ENCODE measurements around the gene NHLRC4. TPM values are rescaled to one million over a fixed set of nuclear protein-coding genes. Genes with fewer than 3 reads are reported as not detected.
"Not testable (repeated sequence)": the region's sequence is repeated elsewhere in the genome, so short reads cannot be mapped to it uniquely, and the experiment has no call there.

The NHLRC4 gene
- total RNA-seq, 1 donor from 2014 or later, result 0.05 TPM

DNA sequence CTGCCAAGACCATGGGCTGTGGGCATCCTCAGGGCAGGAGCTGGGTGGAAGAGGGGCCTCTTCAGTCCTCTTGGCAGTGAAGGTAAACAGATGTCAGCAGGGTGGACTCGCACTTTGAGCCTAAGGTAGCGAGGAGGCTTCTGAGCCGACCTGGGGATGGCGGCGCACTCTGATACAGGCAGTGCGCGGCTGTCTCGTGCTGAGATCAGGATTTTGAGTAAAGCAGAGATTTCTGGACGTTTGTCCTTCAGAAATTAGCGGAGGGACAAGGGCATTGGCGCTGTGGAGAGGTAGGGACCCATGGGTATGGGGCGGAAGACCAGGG, 29.9 kb downstream of the NHLRC4 start:
- DNase-seq (ENCODE audit: low read depth), result no peak

DNA sequence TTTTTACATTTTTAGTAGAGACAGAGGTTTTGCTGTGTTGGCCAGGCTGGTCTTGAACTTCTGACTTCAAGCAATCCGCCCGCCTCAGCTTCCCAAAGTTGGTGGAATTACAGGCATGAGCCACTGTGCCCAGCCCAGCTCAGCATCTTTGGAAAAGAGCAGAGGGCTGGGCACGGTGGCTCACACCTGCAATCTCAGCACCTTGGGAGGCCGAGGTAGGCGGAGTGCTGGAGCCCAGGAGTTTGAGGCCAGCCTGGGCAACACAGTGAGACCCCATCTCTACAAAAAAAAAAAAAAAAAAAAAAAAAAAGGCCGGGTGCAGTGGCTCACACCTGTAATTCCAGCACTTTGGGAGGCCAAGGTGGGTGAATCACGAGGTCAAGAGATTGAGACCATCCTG, 30.9 kb downstream of the NHLRC4 start:
- not testable (repeated sequence) for DNase-seq (ENCODE audit: low read depth)

DNA sequence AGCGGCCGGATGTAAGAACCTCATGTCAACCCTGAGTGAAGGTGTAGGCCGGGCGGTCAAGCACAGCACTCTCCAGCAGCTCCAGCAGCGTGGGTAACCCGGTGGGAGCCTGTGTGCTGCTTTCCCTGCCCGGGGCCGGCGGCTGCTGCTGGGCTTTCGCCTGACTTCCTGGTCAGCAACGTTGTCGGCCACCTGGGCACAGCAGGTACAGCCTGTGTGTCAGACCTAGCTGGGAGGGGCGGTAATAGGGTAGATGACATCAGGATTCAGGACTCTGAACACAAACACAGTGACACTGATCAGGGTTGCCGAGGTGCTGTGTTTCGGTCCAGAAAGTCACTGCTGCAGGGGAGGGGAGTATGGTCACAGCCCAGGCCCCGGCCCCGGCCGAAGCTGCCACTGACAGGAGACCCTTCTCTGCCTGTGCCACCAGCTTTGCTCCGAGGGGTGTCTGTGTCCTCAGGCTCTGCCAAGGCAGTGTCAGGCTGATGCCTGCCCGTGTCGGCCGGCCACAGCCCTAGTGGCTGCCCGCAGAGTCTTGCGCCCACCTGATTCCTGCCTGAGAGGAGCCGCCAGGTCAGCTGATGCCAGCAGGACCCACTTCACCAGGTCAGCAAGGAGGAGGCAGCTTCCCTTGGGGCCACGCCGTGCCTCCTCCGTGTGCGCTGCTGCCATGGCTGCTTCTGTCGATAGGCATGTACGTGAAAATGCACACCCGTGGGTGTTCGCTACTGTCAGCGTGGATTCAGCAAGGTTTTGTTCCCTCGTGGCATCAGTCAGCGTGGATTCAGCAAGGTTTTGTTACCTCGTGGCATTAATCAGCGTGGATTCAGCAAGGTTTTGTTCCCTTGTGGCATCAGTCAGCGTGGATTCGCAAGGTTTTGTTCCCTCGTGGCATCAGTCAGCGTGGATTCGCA, 32.3 kb downstream of the NHLRC4 start:
- no peak for DNase-seq (ENCODE audit: low read depth)

DNA sequence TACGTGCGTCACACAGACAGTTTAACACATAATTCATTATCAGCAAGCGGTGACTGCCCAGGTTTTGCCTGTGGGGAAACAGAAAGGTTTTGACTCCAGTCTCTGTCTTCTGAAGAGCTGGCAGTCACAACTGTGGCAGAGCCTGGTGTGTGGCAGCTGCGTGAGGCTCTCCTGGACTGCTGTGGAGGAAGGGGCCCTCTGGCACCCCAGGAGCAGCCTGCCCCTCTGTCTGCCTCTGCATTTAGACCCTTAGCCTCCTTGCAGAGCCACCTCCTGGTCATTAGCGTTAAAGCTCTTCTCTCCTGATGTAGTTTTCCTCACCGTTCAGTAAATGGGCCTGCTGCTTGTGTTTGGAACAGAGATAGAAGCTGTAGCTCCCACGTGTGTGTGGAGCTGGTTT, 34.0 kb downstream of the NHLRC4 start:
- DNase-seq (ENCODE audit: low read depth), result peak; percentile 32

DNA sequence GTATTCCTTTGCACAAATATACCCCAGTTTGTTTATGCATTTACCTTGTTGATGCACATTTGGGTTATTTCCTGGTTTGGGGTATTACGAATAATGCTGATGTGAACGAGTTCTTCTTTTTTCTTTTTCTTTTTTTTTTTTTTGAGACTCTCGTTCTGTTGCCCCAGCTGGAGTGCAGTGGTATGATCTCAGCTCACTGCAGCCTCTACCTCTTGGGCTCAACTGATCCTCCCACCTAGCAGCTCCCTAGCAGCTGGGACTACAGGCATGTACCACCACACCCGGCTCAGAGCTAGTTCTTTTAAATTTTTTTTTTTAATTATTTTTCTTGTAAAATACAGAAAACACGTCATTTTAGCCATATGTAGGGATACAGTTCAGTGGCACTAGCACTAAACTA, 37.1 kb downstream of the NHLRC4 start:
- DNase-seq (ENCODE audit: low read depth), result no peak

DNA sequence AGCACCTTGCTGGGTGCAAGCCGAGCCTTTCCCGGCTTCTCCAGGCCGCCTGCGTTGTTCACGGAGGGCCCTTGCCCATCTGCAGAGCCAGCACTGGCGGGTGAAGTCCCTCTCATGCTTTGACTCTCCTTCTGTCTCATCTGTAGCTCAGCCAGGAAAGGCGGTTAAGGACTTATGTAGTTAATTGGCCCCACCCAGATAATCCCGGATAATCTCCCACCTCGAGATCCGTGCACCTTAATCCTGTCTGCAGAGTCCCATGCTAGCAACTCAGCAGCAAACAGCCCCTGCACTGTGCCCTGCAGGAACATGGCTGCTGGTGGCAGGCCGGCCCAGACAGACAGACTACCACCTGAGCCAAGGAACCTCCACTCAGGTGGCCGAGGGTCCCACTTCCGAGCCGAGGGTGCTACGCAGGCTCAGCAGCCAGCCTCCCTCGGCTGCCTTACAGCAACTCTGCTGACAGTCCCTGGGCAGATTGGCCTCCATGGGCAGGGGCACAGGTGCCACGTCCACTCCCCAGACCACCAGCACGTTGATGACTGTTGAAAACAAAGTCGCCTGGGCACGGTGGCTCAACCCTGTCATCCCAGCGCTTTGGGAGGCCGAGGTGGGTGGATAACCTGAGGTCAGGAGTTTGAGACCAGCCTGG, 40.0 kb downstream of the NHLRC4 start:
- DNase-seq (ENCODE audit: low read depth), result no peak

DNA sequence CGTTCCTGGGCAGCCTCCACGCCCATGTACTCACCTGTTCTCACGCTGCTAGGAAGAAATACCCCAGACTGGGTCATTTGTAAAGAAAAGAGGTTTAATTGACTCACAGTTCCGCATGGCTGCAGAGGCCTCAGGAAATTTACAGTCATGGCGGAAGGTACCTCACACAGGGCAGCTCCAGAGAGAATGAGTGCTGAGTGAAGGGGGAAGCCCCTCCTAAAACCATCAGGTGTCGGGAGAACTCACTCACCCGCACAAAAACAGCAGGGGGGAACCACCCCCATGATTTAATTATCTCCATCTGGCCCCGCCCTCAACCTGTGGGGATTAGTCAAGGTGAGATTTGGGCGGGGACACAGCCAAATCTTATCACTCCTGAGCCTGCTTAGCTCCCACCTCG, 41.2 kb downstream of the NHLRC4 start:
- no peak for DNase-seq (ENCODE audit: low read depth)

DNA sequence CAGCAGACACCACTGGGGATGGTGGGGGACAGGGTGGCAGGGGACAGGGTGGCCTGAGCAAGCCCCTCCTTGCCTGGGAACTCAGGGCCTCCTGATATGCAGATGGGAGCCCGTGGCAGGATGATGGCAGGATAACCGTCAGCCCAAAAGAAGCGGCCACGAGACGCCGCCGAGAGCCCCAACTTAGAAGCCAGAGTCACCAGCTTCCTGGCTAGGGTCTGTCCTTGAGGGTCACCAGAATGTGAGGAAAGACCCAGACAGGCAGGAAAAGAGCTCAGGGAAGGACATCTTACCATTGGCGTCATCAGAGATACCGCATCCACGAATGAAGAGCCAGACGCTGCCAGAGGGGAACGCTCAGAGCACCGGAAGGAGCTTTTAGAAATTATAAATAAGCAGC, 42.5 kb downstream of the NHLRC4 start:
- DNase-seq (ENCODE audit: low read depth), result no peak

DNA sequence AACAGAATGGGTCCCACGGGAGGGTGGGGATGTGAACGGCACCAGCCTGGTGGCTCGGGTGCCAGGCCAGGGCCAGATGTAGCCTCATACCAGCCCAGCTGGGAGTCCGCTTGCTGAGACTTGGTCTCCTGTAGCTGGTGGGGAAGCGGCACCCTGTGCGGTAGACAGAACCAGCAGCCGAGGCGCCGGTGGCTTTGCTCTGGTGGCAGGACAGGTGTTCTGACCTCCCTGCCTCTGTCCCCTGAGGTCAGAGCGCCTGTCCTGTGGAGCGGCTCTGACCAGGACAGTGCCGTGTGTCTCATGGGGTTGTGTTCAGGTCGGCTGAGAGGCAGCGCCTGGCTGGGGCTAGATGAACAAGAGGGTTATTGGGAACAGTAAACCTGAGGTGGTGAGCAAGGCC, 43.2 kb downstream of the NHLRC4 start:
- DNase-seq (ENCODE audit: low read depth), result no peak

DNA sequence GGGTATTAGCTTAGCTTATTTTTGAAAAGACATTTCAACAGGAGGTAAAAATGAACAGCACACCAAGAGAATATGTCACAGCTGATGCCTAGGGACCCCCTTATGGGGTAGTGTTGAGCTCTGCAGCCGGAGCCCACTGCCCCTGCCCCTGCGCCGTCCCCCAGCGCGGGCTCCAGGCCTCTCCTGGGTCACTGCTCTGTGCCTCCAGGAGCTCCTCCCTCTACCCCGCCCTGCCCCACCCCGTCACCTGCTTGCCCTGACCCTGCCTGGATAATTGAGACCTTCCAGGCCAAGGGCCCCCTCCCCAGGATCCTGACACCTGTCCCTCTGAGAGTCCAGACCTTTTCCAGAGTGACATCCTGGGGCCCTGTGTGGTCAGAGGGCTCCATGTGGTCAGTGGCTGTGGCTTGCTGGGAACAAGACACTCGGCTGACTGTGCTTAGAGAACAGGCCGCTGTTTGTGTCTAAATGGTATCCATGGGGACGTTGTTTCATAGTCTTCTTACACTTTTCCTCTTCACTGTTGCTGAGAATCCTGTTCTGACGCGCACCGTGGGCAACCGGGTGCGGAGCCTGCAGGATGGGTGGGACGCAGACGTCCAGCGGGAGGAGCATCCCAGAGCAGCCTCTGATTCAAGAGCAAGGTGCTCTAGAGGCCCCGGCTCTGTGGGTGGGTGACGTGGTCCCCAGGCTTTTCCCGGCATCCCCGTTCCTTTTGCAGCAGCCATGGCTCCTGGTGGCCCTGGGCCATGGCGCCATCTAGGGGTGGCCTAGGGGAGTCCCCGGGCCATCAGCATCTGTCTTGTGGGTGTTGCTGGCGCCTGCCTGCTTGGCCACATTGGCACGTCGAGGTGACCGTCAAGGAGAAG, 43.9 kb downstream of the NHLRC4 start:
- peak; percentile 84 for DNase-seq (ENCODE audit: low read depth)

DNA sequence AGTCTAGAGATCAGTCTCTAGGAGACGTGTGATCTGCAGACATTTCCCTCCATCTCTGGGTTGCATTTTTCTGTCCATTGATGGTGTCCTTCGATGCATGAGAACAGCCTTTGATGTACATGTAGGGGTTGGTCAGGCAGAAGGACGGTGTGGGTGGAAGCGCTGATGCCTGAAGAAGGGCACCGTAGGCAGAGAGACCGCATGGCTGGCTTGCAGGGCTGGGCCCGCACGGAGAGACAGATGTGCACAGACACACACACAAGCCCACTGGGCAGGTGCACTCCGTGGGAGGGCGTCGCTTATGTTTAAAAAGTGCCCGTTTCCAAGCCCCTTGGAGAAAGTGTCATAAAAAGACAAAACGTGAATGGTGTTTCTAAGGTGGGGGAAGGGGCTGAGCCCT, 48.3 kb downstream of the NHLRC4 start:
- no peak for DNase-seq (ENCODE audit: low read depth)

DNA sequence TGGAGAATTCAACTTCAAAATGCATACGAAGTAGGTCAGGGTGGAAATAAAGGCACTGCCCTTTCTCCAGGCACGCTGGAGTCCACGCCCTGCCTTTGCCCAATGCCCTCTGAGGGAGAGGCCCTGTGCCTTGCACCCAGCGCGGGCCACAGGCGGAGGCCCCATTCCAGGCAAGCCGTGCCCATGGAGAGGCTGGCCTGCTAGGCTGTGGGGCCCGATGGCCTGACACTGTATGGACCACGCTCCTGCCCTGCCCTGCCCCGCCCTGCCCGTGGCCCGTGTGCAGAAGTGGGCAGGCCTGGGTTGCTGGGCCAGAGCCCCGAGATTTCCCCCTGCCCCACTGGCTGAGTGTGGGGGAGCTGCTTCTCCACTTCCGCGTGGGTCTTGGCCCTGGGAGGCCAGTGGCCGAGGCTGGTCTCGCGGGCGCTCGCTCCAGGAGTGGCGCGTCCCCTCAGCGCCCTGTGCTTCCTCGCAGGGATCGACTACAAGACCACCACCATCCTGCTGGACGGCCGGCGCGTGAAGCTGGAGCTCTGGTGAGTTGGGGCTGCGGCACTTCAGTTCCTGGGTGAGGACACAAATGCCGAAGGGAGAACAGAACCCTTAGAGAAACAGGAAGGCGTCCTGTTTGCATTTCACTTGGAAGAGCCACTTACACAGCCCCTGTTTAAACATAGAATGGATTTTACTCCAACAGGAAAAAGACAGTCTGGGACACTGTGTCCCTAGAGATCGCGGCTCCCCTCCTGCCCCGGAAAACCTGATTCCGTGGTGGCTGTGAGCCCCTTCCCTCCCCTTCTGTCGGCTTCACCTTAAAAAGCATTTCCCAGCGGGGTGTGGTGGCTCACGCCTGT, 50.2 kb downstream of the NHLRC4 start:
- no peak for DNase-seq (ENCODE audit: low read depth)

DNA sequence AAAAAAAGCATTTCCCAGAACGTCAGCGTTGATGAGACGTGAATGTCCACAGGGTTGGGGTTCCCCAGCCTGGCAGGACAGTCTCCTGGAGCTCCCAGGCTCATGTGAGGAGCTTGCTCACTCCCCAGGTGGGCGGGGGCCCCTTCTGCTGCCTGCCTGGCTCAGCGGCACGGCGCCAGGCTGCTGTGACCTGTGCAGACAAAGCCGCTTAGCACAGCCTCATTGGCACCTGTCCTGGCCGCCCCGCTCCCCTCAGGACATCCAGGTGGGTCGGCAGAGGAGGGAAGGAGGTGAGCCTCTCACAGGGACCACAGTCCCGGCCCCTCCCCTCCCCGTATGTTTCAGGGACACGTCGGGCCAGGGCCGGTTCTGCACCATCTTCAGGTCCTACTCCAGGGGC, 51.0 kb downstream of the NHLRC4 start:
- DNase-seq (ENCODE audit: low read depth), result no peak

Small RNAs within 50 kb of the gene (microRNA-seq; reads per million reads assigned to microRNA genes)
- gene MIR3176 (20.7 reads per million, percentile 40 among the genes with 10 or more reads in this experiment), gene MIR5587 (2.1 reads per million, percentile 7 among the genes with 10 or more reads in this experiment)

Other genes with a start within 250 kb of the NHLRC4 start
- 18.5 and 26.1 TPM in 2 replicates for gene AXIN1, start 214.3 kb upstream of the NHLRC4 start, total RNA-seq
- 103 and 112 TPM in 2 replicates for gene MRPL28, start 196.5 kb upstream of the NHLRC4 start, total RNA-seq
- 48.1 and 53.4 TPM in 2 replicates for gene PGAP6, start 185.0 kb upstream of the NHLRC4 start, total RNA-seq
- gene NME4, start 169.8 kb upstream of the NHLRC4 start, total RNA-seq, result 50.3 and 59.1 TPM in 2 replicates
- 27.1 and 28.6 TPM in 2 replicates for gene DECR2, start 165.1 kb upstream of the NHLRC4 start, total RNA-seq
- gene RAB11FIP3, start 141.4 kb upstream of the NHLRC4 start, total RNA-seq, result 114 and 126 TPM in 2 replicates
- 81.8 and 141 TPM in 2 replicates for gene CAPN15, start 39.3 kb upstream of the NHLRC4 start, total RNA-seq
- 2.9 and 12.5 TPM in 2 replicates for gene PRR35, start 6.6 kb upstream of the NHLRC4 start, total RNA-seq
- 45.4 and 59.9 TPM in 2 replicates for gene PIGQ, start 3.0 kb downstream of the NHLRC4 start, total RNA-seq
- 17.2 and 19.1 TPM in 2 replicates for gene RAB40C, start 23.1 kb downstream of the NHLRC4 start, total RNA-seq
- gene WFIKKN1, start 64.0 kb downstream of the NHLRC4 start, total RNA-seq, result 0.70 and 0.83 TPM in 2 replicates
- gene METTL26, start 69.3 kb downstream of the NHLRC4 start, total RNA-seq, result 83.6 and 83.7 TPM in 2 replicates
- 54.5 and 61.2 TPM in 2 replicates for gene MCRIP2, start 74.8 kb downstream of the NHLRC4 start, total RNA-seq
- gene WDR90, start 82.4 kb downstream of the NHLRC4 start, total RNA-seq, result 6.5 and 8.0 TPM in 2 replicates
- gene RHOT2, start 101.1 kb downstream of the NHLRC4 start, total RNA-seq, result 70.3 and 73.9 TPM in 2 replicates
- 1.5 and 1.6 TPM in 2 replicates for gene RHBDL1, start 108.7 kb downstream of the NHLRC4 start, total RNA-seq
- gene STUB1, start 113.4 kb downstream of the NHLRC4 start, total RNA-seq, result 239 and 243 TPM in 2 replicates
- gene JMJD8, start 117.3 kb downstream of the NHLRC4 start, total RNA-seq, result 74.5 and 77.7 TPM in 2 replicates
- gene WDR24, start 123.4 kb downstream of the NHLRC4 start, total RNA-seq, result 11.0 and 12.5 TPM in 2 replicates
- gene FBXL16, start 138.8 kb downstream of the NHLRC4 start, total RNA-seq, result 0.21 and 0.51 TPM in 2 replicates
- 105 and 172 TPM in 2 replicates for gene METRN, start 148.1 kb downstream of the NHLRC4 start, total RNA-seq
- 44.0 and 71.7 TPM in 2 replicates for gene ANTKMT, start 154.1 kb downstream of the NHLRC4 start, total RNA-seq
- 5.9 and 6.0 TPM in 2 replicates for gene CCDC78, start 159.4 kb downstream of the NHLRC4 start, total RNA-seq
- 32.6 and 38.5 TPM in 2 replicates for gene HAGHL, start 160.1 kb downstream of the NHLRC4 start, total RNA-seq
- gene CIAO3, start 174.0 kb downstream of the NHLRC4 start, total RNA-seq, result 39.2 TPM in 2 replicates
- not detected in 2 replicates for gene MSLN, start 193.7 kb downstream of the NHLRC4 start, total RNA-seq
- gene RPUSD1, start 221.4 kb downstream of the NHLRC4 start, total RNA-seq, result 31.0 and 41.3 TPM in 2 replicates
- 7.5 and 10.0 TPM in 2 replicates for gene CHTF18, start 221.6 kb downstream of the NHLRC4 start, total RNA-seq
- not detected in 2 replicates for gene GNG13, start 233.7 kb downstream of the NHLRC4 start, total RNA-seq

All from myocyte (in vitro differentiated cells).